ENCODE data around the gene ZYX.

Gene ZYX

DNA sequence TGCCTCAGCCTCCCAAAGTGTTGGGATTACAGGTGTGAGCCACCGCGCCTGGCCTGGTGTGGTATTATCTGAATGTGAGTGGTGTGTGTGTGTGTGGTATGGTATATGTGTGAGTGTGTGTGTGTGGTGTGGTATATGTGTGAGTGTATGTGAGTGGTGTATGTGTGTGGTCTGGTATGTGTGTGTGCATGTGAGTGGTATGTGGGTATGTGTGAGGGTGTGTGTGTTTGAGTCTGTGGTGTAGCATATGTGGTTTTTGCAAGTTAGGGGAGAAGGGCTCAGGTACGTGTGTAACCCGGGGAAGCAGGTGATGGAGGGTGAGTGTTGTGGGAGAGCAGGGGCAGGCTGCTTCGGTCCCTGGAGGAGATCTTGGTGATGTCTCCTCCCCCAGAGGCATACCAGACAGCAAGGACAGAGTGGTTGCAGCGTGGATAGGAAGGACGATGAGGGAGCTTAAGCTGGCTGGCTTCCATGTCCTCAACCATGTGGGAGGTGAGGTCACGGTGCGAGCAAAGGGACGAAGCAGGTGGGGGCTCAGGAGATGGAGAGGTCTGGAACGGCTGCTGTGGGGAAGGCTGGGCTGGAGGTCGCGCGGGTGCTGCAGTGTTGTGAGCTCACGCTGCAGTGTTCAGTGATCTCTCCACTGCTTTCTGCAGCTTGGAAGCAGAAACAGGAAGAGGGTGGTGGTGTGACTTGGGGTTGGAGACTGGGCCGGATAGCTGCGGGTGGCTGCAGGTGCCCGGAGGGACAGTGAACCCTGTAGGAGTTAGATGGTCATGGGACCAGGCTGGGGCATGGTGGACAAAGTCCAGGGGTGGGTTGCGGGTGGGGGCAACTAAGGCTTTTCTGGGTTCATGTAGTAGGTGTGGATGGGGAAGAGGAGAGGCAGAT is 5.0 kb downstream of the ZYX start:
- H3K9me3 ChIP-seq (replicated peaks in 1 of 2; ENCODE audit: control insufficient read depth in 2 of 2, insufficient read depth in 1 of 2, low read depth in 1 of 2, low read length in 2 of 2), result peaks cover 0 to 2% of the 10 kb centered on the region in 2 donors
- no peak overlapping the region for H4K91ac ChIP-seq (ENCODE audit: low read depth, low read length, poor library complexity)
- H3K4ac ChIP-seq (ENCODE audit: low read length), result no peak overlapping the region
- H2BK12ac ChIP-seq (ENCODE audit: low read length), result no peak overlapping the region
- no peak overlapping the region for H4K8ac ChIP-seq (ENCODE audit: low read depth, low read length)
- H2BK5ac ChIP-seq (ENCODE audit: low read length), result no peak overlapping the region
- no peaks in the 10 kb centered on the region for H3K27me3 ChIP-seq (ENCODE audit: control insufficient read depth in 3 of 3, insufficient read depth in 3 of 3, low read depth in 1 of 3, low read length in 3 of 3)
- no peak overlapping the region for H2BK120ac ChIP-seq (ENCODE audit: low read depth, low read length)
- no peak overlapping the region for H3K23ac ChIP-seq (ENCODE audit: low read depth, low read length, poor library complexity)
- H2AK5ac ChIP-seq (ENCODE audit: low read depth, low read length), result no peak overlapping the region
- peaks cover 8% of the 10 kb centered on the region for H3K79me1 ChIP-seq (ENCODE audit: low read depth, low read length)
- WGBS, 2 donors (ENCODE audit: extremely low coverage in 2 of 2, insufficient read length in 2 of 2, insufficient replicate concordance in 1 of 2), result no CpG with 5 or more reads among the region's 19 CpGs
- no peak overlapping the region for H2AFZ ChIP-seq (ENCODE audit: low read length)
- H3K4me1 ChIP-seq (ENCODE audit: control insufficient read depth in 2 of 2, insufficient read depth in 1 of 2, low read depth in 1 of 2, low read length in 2 of 2), result peaks cover 5 to 14% of the 10 kb centered on the region in 2 donors
- DNase-seq (ENCODE audit: low spot score), result no peak
- H3K36me3 ChIP-seq (replicated peaks in 1 of 2; ENCODE audit: control insufficient read depth in 2 of 2, insufficient read depth in 2 of 2, low read length in 2 of 2), result peaks cover 39 to 78% of the 10 kb centered on the region in 2 donors
- H3K4me3 ChIP-seq (ENCODE audit: low read length in 2 of 2), result peak overlapping the region in 1 of 2 donors; percentile 7
- H3K18ac ChIP-seq (ENCODE audit: low read length), result no peak overlapping the region
- H3K9ac ChIP-seq (ENCODE audit: low read depth, low read length, poor library complexity), result no peak overlapping the region
- no peak overlapping the region for H2BK15ac ChIP-seq (ENCODE audit: low read length)
- no peak overlapping the region for H3K27ac ChIP-seq (replicated peaks; ENCODE audit: low read length)
- H3K4me2 ChIP-seq (ENCODE audit: insufficient read depth, low read length, poor library complexity, severe bottlenecking), result no peak overlapping the region
- no peak overlapping the region for H3K14ac ChIP-seq (ENCODE audit: low read length)

DNA sequence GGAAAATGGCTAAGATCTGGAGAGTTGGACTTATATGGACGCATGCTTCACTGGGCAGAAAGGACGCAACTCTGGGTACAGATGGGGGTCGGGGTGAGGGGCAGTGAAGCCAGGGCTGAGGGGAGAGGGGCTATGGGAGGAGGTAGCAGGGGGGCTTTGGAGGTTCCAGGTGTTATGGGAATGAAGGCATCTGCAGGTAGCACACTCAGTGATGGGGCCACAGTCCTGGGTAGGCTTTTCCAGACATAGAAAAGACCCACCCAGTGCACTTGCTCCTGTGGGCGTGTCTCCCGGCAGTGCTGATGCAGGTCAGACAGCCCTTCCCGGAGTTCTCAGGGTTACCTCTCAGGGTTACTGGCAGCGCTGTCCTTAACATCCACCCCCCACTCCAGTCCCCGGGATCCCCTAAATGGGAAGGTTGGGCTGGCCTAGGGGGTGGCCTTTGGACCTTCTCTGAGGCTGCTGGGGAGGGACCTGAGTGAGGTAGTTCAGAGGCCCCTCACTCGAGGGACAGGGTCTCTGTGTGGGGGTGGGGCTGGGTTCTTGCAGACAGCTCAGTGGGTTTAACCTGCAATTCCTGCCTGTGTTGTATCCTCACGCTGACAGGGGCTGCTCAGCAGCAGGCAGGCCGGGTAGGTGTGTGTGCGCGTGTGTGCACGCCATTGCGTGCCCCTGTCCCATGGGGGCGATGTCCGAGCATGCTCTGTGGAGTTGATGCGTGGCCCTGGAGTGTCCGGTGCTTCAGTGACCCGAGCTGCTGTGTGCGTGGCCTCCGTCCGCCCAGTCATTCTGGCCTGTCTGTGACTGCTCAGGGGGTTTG is 6.2 kb downstream of the ZYX start:
- Histone ChIP-seq H3K9ac (ENCODE audit: low read depth, low read length, poor library complexity) (peak overlapping the region; percentile 54), H2AK5ac (ENCODE audit: low read depth, low read length) (no peak overlapping the region), H3K4ac (ENCODE audit: low read length) (no peak overlapping the region), H3K4me3 (ENCODE audit: low read length in 2 of 2) (no peak overlapping the region), H2AFZ (ENCODE audit: low read length) (no peak overlapping the region), H2BK5ac (ENCODE audit: low read length) (no peak overlapping the region), H2BK120ac (ENCODE audit: low read depth, low read length) (no peak overlapping the region), H3K14ac (ENCODE audit: low read length) (no peak overlapping the region), H3K4me2 (ENCODE audit: insufficient read depth, low read length, poor library complexity, severe bottlenecking) (no peak overlapping the region), H3K36me3 (replicated peaks in 1 of 2; ENCODE audit: control insufficient read depth in 2 of 2, insufficient read depth in 2 of 2, low read length in 2 of 2) (peaks cover 48 to 89% of the 10 kb centered on the region in 2 donors), H3K18ac (ENCODE audit: low read length) (no peak overlapping the region), H3K23ac (ENCODE audit: low read depth, low read length, poor library complexity) (peak overlapping the region; percentile 90), H3K27ac (replicated peaks; ENCODE audit: low read length) (no peak overlapping the region), H3K27me3 (ENCODE audit: control insufficient read depth in 3 of 3, insufficient read depth in 3 of 3, low read depth in 1 of 3, low read length in 3 of 3) (no peaks in the 10 kb centered on the region), H3K79me1 (ENCODE audit: low read depth, low read length) (peaks cover 8% of the 10 kb centered on the region), H4K91ac (ENCODE audit: low read depth, low read length, poor library complexity) (no peak overlapping the region), H2BK15ac (ENCODE audit: low read length) (no peak overlapping the region), H3K4me1 (ENCODE audit: control insufficient read depth in 2 of 2, insufficient read depth in 1 of 2, low read depth in 1 of 2, low read length in 2 of 2) (peaks cover 2 to 13% of the 10 kb centered on the region in 2 donors), H3K9me3 (replicated peaks in 1 of 2; ENCODE audit: control insufficient read depth in 2 of 2, insufficient read depth in 1 of 2, low read depth in 1 of 2, low read length in 2 of 2) (peaks cover 0 to 2% of the 10 kb centered on the region in 2 donors), H2BK12ac (ENCODE audit: low read length) (no peak overlapping the region), H4K8ac (ENCODE audit: low read depth, low read length) (no peak overlapping the region)
- no peak for DNase-seq (ENCODE audit: low spot score)
- no CpG with 5 or more reads among the region's 23 CpGs for WGBS, 2 donors (ENCODE audit: extremely low coverage in 2 of 2, insufficient read length in 2 of 2, insufficient replicate concordance in 1 of 2)

DNA sequence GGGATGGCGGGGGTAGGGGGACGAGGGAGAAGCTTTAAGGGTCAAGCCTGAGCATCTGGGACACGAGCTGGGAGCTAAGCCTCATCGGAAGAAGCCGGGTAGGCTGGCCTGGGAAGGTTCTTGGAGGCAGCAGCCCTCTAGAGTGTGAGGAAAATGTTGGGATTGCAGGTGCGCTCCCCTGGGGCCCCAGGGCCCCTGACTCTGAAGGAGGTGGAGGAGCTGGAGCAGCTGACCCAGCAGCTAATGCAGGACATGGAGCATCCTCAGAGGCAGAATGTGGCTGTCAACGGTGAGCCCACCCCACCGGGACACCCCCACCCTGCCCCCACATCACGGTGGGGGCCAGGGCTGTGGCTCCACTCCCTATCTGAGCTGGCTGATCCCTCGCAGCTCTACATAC is 6.9 kb downstream of the ZYX start:
- Histone ChIP-seq H3K4me3 (ENCODE audit: low read length in 2 of 2) (no peak overlapping the region), H3K79me1 (ENCODE audit: low read depth, low read length) (peaks cover 8% of the 10 kb centered on the region), H2BK120ac (ENCODE audit: low read depth, low read length) (no peak overlapping the region), H2AK5ac (ENCODE audit: low read depth, low read length) (no peak overlapping the region), H3K4me2 (ENCODE audit: insufficient read depth, low read length, poor library complexity, severe bottlenecking) (no peak overlapping the region), H3K27me3 (ENCODE audit: control insufficient read depth in 3 of 3, insufficient read depth in 3 of 3, low read depth in 1 of 3, low read length in 3 of 3) (no peaks in the 10 kb centered on the region), H3K9me3 (replicated peaks in 1 of 2; ENCODE audit: control insufficient read depth in 2 of 2, insufficient read depth in 1 of 2, low read depth in 1 of 2, low read length in 2 of 2) (peaks cover 0 to 2% of the 10 kb centered on the region in 2 donors), H3K23ac (ENCODE audit: low read depth, low read length, poor library complexity) (no peak overlapping the region), H3K9ac (ENCODE audit: low read depth, low read length, poor library complexity) (no peak overlapping the region), H2BK12ac (ENCODE audit: low read length) (no peak overlapping the region), H3K14ac (ENCODE audit: low read length) (no peak overlapping the region), H3K36me3 (replicated peaks in 1 of 2; ENCODE audit: control insufficient read depth in 2 of 2, insufficient read depth in 2 of 2, low read length in 2 of 2) (peaks cover 51 to 88% of the 10 kb centered on the region in 2 donors), H2BK5ac (ENCODE audit: low read length) (no peak overlapping the region), H4K91ac (ENCODE audit: low read depth, low read length, poor library complexity) (no peak overlapping the region), H3K4ac (ENCODE audit: low read length) (no peak overlapping the region), H2AFZ (ENCODE audit: low read length) (no peak overlapping the region), H3K27ac (replicated peaks; ENCODE audit: low read length) (no peak overlapping the region), H2BK15ac (ENCODE audit: low read length) (no peak overlapping the region), H3K4me1 (ENCODE audit: control insufficient read depth in 2 of 2, insufficient read depth in 1 of 2, low read depth in 1 of 2, low read length in 2 of 2) (peaks cover 0 to 9% of the 10 kb centered on the region in 2 donors), H3K18ac (ENCODE audit: low read length) (no peak overlapping the region), H4K8ac (ENCODE audit: low read depth, low read length) (no peak overlapping the region)
- no CpG with 5 or more reads among the region's 10 CpGs for WGBS, 2 donors (ENCODE audit: extremely low coverage in 2 of 2, insufficient read length in 2 of 2, insufficient replicate concordance in 1 of 2)
- no peak for DNase-seq (ENCODE audit: low spot score)

Data from neuronal stem cell (in vitro differentiated cells).